EL (cell line): Measurements from ENCODE around the gene TMEM196.
"Not testable (repeated sequence)": the region's sequence is repeated elsewhere in the genome, so short reads cannot be mapped to it uniquely, and the experiment has no call there.

Experiments
- DNase-seq: peaks from one replicate; pipeline ENCODE4 v3.0.0-alpha.2; 2016

The TMEM196 gene

GRCh38 chr7:19705663-19706062, 67.8 kb downstream of the TMEM196 start:
- DNase-seq = no peak

- no peak for DNase-seq
These were observed 71.9 kb downstream of the TMEM196 start for GRCh38 chr7:19701471-19701870.

GRCh38 chr7:19700936-19701335, 72.5 kb downstream of the TMEM196 start:
- DNase-seq = no peak

GRCh38 chr7:19698331-19698730, 75.1 kb downstream of the TMEM196 start:
- peak; percentile 57 for DNase-seq

- DNase-seq = no peak
These were observed 76.5 kb downstream of the TMEM196 start for GRCh38 chr7:19696926-19697325.

GRCh38 chr7:19692111-19692828, 81.1 kb downstream of the TMEM196 start:
- no peak for DNase-seq

GRCh38 chr7:19690736-19691135, 82.7 kb downstream of the TMEM196 start:
- no peak for DNase-seq

GRCh38 chr7:19689130-19689529, 84.3 kb downstream of the TMEM196 start:
- DNase-seq = not testable (repeated sequence)

- no peak for DNase-seq
These were observed 91.8 kb downstream of the TMEM196 start for GRCh38 chr7:19681596-19681995.

- no peak for DNase-seq
These were observed 96.2 kb downstream of the TMEM196 start for GRCh38 chr7:19677180-19677579.

GRCh38 chr7:19675816-19676215, 97.6 kb downstream of the TMEM196 start:
- no peak for DNase-seq

GRCh38 chr7:19674266-19674960, 99.0 kb downstream of the TMEM196 start:
- peak; percentile 19 for DNase-seq

GRCh38 chr7:19670806-19671205, 102.6 kb downstream of the TMEM196 start:
- peak; percentile 21 for DNase-seq
